Activated naive CD4-positive, alpha-beta T cell treated with anti-CD3 and anti-CD28 coated beads for 36 hours (primary cell): ENCODE measurements around the gene BBS1. TPM values are rescaled to one million over a fixed set of nuclear protein-coding genes. Genes with fewer than 3 reads are reported as not detected.
"Not testable (repeated sequence)": the region's sequence is repeated elsewhere in the genome, so short reads cannot be mapped to it uniquely, and the experiment has no call there.

Experiments
- CTCF ChIA-PET: fragments of 350-600 bp; sonication (Branson Sonifier 250); formaldehyde crosslinking; loops from one replicate; lab custom pipeline; 2021; ENCODE audit warnings: antibody characterized with exemption; lab: Charles Lee
- DNase-seq: peaks from one replicate; pipeline ENCODE4 v3.0.0-alpha.2; 2020
- H3K27ac Mint-ChIP-seq: one replicate; pipeline ENCODE4 v1.8.0; 2021; ENCODE audit warnings: mild to moderate bottlenecking, mixed read lengths
- H3K27me3 Mint-ChIP-seq: one replicate; pipeline ENCODE4 v1.8.0; 2021; ENCODE audit warnings: low read depth, mixed read lengths
- H3K36me3 Mint-ChIP-seq: one replicate; pipeline ENCODE4 v1.8.0; 2021; ENCODE audit warnings: low read depth, mixed read lengths
- H3K4me1 Mint-ChIP-seq: one replicate; pipeline ENCODE4 v1.8.0; 2021; ENCODE audit warnings: low read depth, mixed read lengths
- H3K4me3 Mint-ChIP-seq: one replicate; pipeline ENCODE4 v1.8.0; 2021; ENCODE audit warnings: mild to moderate bottlenecking, moderate library complexity, mixed read lengths
- H3K9me3 Mint-ChIP-seq: one replicate; pipeline ENCODE4 v1.8.0; 2021; ENCODE audit warnings: mixed read lengths
- intact Hi-C: fragments of 100-400 bp; cut with micrococcal nuclease; formaldehyde crosslinking; loops from one replicate; pipeline ENCODE4 v1.15.1; 2023
- total RNA-seq, 2 experiments: library from RNA; stranded (reverse); gene quantifications; one replicate each; pipeline ENCODE4 v1.2.3, GENCODE V29; 2021

BBS1 gene
- total RNA-seq, 2 experiments from 2014 or later = 10.1 to 10.9 TPM

DNA sequence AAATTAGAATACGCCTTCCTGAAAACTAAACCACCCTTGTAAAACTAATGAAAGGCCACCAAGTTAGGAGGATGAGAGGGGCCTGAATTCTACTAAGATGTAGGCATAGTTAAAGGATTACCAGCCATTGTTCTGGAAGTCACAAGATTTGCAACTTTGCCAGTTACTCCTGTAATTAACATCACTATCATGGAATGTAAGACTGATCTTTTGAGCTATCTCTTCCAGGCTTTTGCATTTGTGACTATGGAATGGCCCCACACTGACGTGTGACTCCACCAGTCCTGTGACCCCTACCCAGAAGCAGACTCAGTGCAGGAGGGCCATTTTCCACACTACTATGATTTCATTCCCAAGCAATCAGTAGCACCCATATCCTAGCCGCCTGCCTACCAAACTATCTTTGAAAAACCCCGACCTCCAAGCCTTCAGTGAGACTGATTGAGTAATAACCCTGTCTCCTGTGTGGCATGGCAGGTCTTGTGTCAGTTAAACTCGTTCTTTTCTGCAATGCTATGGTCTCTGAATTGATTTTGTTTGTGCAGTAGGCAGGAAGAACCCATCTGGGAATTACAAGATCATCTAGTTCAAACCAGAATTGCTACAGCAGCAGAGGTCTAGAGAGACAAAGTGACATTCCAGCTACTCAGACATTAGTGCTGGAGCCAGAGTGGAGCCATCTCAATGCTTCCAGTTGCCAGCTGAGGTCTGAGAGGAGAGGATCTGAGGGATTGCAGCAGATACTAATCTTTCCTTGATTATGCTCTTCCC lies 59.8 kb downstream of the BBS1 start:
- Mint-ChIP-seq H3K4me1 (peaks cover 8% of the 10 kb centered on the region), H3K4me3 (no peak overlapping the region), H3K27me3 (no peaks in the 10 kb centered on the region), H3K9me3 (no peaks in the 10 kb centered on the region), H3K36me3 (no peaks in the 10 kb centered on the region), H3K27ac (no peak overlapping the region)
- intact Hi-C loops = no loop called here
- no peak for DNase-seq
- CTCF ChIA-PET = interaction anchor here (0.7 to 1.4 kb wide), 4 partner anchors 15 to 108 kb away, joined by 3 to 5 read pairs (median 3); partner anchors contain the start of genes ACTN3 and ZDHHC24

- DNase-seq = no peak
- Mint-ChIP-seq H3K36me3 (no peaks in the 10 kb centered on the region), H3K4me1 (peaks cover 8% of the 10 kb centered on the region), H3K27ac (no peak overlapping the region), H3K9me3 (no peaks in the 10 kb centered on the region), H3K4me3 (no peak overlapping the region), H3K27me3 (no peaks in the 10 kb centered on the region)
- CTCF ChIA-PET = interaction anchor here (0.5 to 1.4 kb wide), 3 partner anchors 108 to 603 kb away, joined by 3 to 4 read pairs (median 3); no protein-coding TSS in a partner anchor
- intact Hi-C loops = no loop called here
Measured at GRCh38 chr11:66570850-66571180, 60.4 kb downstream of the BBS1 start.

GRCh38 chr11:66579017-66579606 lies 68.7 kb downstream of the BBS1 start:
- peaks cover 5% of the 10 kb centered on the region for H3K9me3 Mint-ChIP-seq
- H3K27ac Mint-ChIP-seq = no peak overlapping the region
- CTCF ChIA-PET = interaction anchor here (1.0 to 5.6 kb wide), 4 partner anchors 16 to 193 kb away, joined by 3 to 95 read pairs (median 6); partner anchors contain the start of gene RBM4B
- H3K4me1 Mint-ChIP-seq = peaks cover 14% of the 10 kb centered on the region
- H3K27me3 Mint-ChIP-seq = no peaks in the 10 kb centered on the region
- intact Hi-C loops = loop anchor here (1.0 to 2.0 kb wide), 2 partner anchors 99 to 256 kb away; no protein-coding TSS in a partner anchor
- no peak overlapping the region for H3K4me3 Mint-ChIP-seq
- peak; percentile 89 for DNase-seq
- H3K36me3 Mint-ChIP-seq = no peaks in the 10 kb centered on the region

GRCh38 chr11:66580803-66581202 lies 70.4 kb downstream of the BBS1 start:
- H3K27ac Mint-ChIP-seq = no peak overlapping the region
- no peaks in the 10 kb centered on the region for H3K27me3 Mint-ChIP-seq
- H3K4me3 Mint-ChIP-seq = no peak overlapping the region
- CTCF ChIA-PET = interaction anchor here (0.7 to 5.6 kb wide), 8 partner anchors 11 to 192 kb away, joined by 3 to 95 read pairs (median 4); partner anchors contain the start of genes CCDC87, CCS, RBM4 and RBM4B
- H3K36me3 Mint-ChIP-seq = no peaks in the 10 kb centered on the region
- peaks cover 14% of the 10 kb centered on the region for H3K4me1 Mint-ChIP-seq
- peaks cover 5% of the 10 kb centered on the region for H3K9me3 Mint-ChIP-seq
- intact Hi-C loops = no loop called here
- no peak for DNase-seq

GRCh38 chr11:66581261-66581660 lies 70.8 kb downstream of the BBS1 start:
- no peak for DNase-seq
- no peaks in the 10 kb centered on the region for H3K27me3 Mint-ChIP-seq
- intact Hi-C loops = no loop called here
- CTCF ChIA-PET = interaction anchor here (1.0 to 5.6 kb wide), 6 partner anchors 11 to 193 kb away, joined by 3 to 95 read pairs (median 4); partner anchors contain the start of genes CCDC87, CCS, RBM4 and RBM4B
- H3K4me1 Mint-ChIP-seq = peaks cover 14% of the 10 kb centered on the region
- no peaks in the 10 kb centered on the region for H3K36me3 Mint-ChIP-seq
- peaks cover 5% of the 10 kb centered on the region for H3K9me3 Mint-ChIP-seq
- H3K4me3 Mint-ChIP-seq = no peak overlapping the region
- no peak overlapping the region for H3K27ac Mint-ChIP-seq

GRCh38 chr11:66582565-66583147 lies 72.2 kb downstream of the BBS1 start:
- H3K36me3 Mint-ChIP-seq, H3K4me3 Mint-ChIP-seq, intact Hi-C loops, H3K27me3 Mint-ChIP-seq, H3K27ac Mint-ChIP-seq, DNase-seq, H3K9me3 Mint-ChIP-seq: not testable (repeated sequence)
- H3K4me1 Mint-ChIP-seq = peaks cover 14% of the 10 kb centered on the region
- CTCF ChIA-PET = interaction anchor here (2.2 kb wide), 1 partner anchor 96 kb away, joined by 9 read pairs; the partner anchor contains the start of gene RBM4B

Other genes starting within 250 kb of the BBS1 start
- gene RAB1B, start 242.0 kb upstream of the BBS1 start, total RNA-seq = 100 to 1,000 TPM; 112 to 115 TPM
- 1 to 10 TPM; 1.2 to 1.6 TPM for gene CNIH2, start 232.5 kb upstream of the BBS1 start, total RNA-seq
- 10 to 100 TPM; 45.9 to 49.7 TPM for gene YIF1A, start 221.5 kb upstream of the BBS1 start, total RNA-seq
- not detected for gene TMEM151A, start 218.7 kb upstream of the BBS1 start, total RNA-seq
- under 1 TPM; 0.15 to 0.26 TPM for gene CD248, start 193.6 kb upstream of the BBS1 start, total RNA-seq
- gene RIN1, start 174.2 kb upstream of the BBS1 start, total RNA-seq = 1 to 10 TPM; 2.0 to 2.6 TPM
- gene BRMS1, start 165.5 kb upstream of the BBS1 start, total RNA-seq = 10 to 100 TPM; 24.0 to 25.3 TPM
- 1 to 10 TPM; 5.4 to 5.8 TPM for gene B4GAT1, start 163.0 kb upstream of the BBS1 start, total RNA-seq
- gene SLC29A2, start 138.9 kb upstream of the BBS1 start, total RNA-seq = 1 to 10 TPM; 6.6 to 7.4 TPM
- not detected for gene NPAS4, start 89.6 kb upstream of the BBS1 start, total RNA-seq
- gene MRPL11, start 71.8 kb upstream of the BBS1 start, total RNA-seq = 100 to 1,000 TPM; 143 to 144 TPM
- 1 to 10 TPM; 2.3 to 2.4 TPM for gene PELI3, start 43.7 kb upstream of the BBS1 start, total RNA-seq
- 10 to 100 TPM; 73.8 to 80.1 TPM for gene DPP3, start 30.2 kb upstream of the BBS1 start, total RNA-seq
- gene ZDHHC24, start 35.4 kb downstream of the BBS1 start, total RNA-seq = 10 to 100 TPM; 11.5 to 13.4 TPM
- under 1 TPM in 1 of 2 experiments, not detected in 1; 0.07 TPM for gene ACTN3, start 36.3 kb downstream of the BBS1 start, total RNA-seq
- gene CTSF, start 58.0 kb downstream of the BBS1 start, total RNA-seq = under 1 TPM; 0.64 to 0.96 TPM
- under 1 TPM; 0.07 to 0.12 TPM for gene CCDC87, start 82.4 kb downstream of the BBS1 start, total RNA-seq
- 10 to 100 TPM; 22.6 to 22.8 TPM for gene CCS, start 82.5 kb downstream of the BBS1 start, total RNA-seq
- gene RBM14, start 106.0 kb downstream of the BBS1 start, total RNA-seq = 100 to 1,000 TPM; 160 to 173 TPM
- 10 to 100 TPM; 85.9 to 98.1 TPM for gene RBM4, start 128.1 kb downstream of the BBS1 start, total RNA-seq
- gene RBM4B, start 167.3 kb downstream of the BBS1 start, total RNA-seq = 10 to 100 TPM; 10.9 to 11.7 TPM
- gene SPTBN2, start 218.6 kb downstream of the BBS1 start, total RNA-seq = 1 to 10 TPM; 1.8 to 3.0 TPM